ENCODE data around the gene PLXNC1. TPM values are rescaled to one million over a fixed set of nuclear protein-coding genes. Genes with fewer than 3 reads are reported as not detected.

The PLXNC1 gene
- total and polyA plus RNA-seq, 4 donors: 27.6 to 58.2 (median 42.1) TPM

DNA sequence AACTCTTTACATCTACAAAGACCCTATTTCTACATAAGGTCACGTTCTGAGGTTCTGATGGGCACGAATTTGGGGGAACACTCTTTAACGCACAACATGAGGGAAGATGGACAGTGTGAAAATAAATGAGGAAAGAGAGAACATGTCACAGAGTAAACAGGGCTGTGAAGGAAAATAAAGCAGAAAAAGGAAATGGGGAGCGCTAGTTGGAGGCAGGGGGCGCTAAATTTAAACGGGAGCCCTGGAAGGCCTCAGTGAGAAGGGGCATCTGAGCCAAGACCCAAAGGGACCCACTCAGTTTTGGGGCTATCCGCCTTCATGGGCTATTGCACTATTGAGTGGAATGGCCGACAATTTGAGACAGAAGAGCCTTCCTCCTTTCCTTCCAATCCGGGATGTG lies 50.5 kb downstream of the PLXNC1 start:
- 51% methylated on average over 6 of the region's 9 CpGs for WGBS (ENCODE audit: insufficient coverage)
- Histone ChIP-seq H3K4me3 (ENCODE audit: low read depth, low read length) (no peak overlapping the region), H3K27me3 (ENCODE audit: control insufficient read depth, insufficient read depth, low read length) (no peaks in the 10 kb centered on the region), H3K4me1 (ENCODE audit: control insufficient read depth, insufficient read depth, low read length) (no peaks in the 10 kb centered on the region), H3K27ac (ENCODE audit: low read depth, low read length) (no peak overlapping the region), H3K36me3 (ENCODE audit: control insufficient read depth, insufficient read depth, low read length) (peaks cover 5% of the 10 kb centered on the region), H3K9me3 (ENCODE audit: control insufficient read depth, insufficient read depth, low read length) (no peaks in the 10 kb centered on the region)
- no peak for DNase-seq (ENCODE audit: low read depth in 4 of 6, low spot score in 6 of 6)

DNA sequence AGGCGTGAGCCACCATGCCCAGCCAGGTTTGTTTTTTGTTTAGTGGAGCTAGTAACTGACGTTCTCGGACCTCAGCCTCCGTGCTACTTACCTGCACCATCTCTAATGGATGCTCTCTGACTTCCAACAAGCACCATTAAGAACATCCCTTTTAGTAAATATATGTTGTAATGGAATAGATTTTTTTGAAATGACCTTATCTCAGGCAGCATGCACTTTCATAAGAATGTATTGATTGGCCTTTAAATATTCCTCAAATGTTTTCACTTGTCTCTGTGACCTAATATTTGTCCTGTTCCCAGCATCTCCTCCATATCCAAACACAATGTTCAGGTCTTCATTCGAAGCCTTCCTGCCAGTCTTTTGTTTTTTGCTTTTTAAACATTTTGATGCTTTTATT lies 51.7 kb downstream of the PLXNC1 start:
- H3K4me1 ChIP-seq (ENCODE audit: control insufficient read depth, insufficient read depth, low read length): no peaks in the 10 kb centered on the region
- no peaks in the 10 kb centered on the region for H3K9me3 ChIP-seq (ENCODE audit: control insufficient read depth, insufficient read depth, low read length)
- DNase-seq (ENCODE audit: low read depth in 4 of 6, low spot score in 6 of 6): no peak
- no peaks in the 10 kb centered on the region for H3K27me3 ChIP-seq (ENCODE audit: control insufficient read depth, insufficient read depth, low read length)
- 100% methylated on average over 1 of the region's 5 CpGs for WGBS (ENCODE audit: insufficient coverage)
- no peak overlapping the region for H3K27ac ChIP-seq (ENCODE audit: low read depth, low read length)
- H3K4me3 ChIP-seq (ENCODE audit: low read depth, low read length): no peak overlapping the region
- peaks cover 5% of the 10 kb centered on the region for H3K36me3 ChIP-seq (ENCODE audit: control insufficient read depth, insufficient read depth, low read length)

DNA sequence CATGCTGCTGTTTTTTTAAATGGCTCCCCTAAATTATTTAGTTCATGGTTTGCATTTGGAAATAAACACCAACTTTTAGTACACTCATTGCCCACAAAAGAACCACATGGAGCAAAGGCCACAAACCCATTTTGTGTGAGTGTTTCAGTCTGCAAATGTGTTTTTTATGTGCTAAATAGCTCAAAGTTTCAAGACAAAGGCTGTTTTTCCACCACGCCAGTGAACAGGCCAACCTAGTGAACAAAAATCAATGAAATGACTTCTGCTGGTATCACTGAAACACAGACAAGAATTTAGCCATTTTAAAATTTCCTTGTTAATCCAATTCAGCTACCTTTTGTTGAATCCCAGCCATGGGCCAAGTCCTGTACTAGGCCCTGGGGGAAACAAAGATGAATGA lies 52.3 kb downstream of the PLXNC1 start:
- Histone ChIP-seq H3K27ac (ENCODE audit: low read depth, low read length) (no peak overlapping the region), H3K4me1 (ENCODE audit: control insufficient read depth, insufficient read depth, low read length) (no peaks in the 10 kb centered on the region), H3K4me3 (ENCODE audit: low read depth, low read length) (no peak overlapping the region), H3K27me3 (ENCODE audit: control insufficient read depth, insufficient read depth, low read length) (no peaks in the 10 kb centered on the region), H3K9me3 (ENCODE audit: control insufficient read depth, insufficient read depth, low read length) (no peaks in the 10 kb centered on the region), H3K36me3 (ENCODE audit: control insufficient read depth, insufficient read depth, low read length) (peaks cover 5% of the 10 kb centered on the region)
- DNase-seq (ENCODE audit: low read depth in 4 of 6, low spot score in 6 of 6): no peak
- no CpG with 5 or more reads among the region's 1 CpG for WGBS (ENCODE audit: insufficient coverage)

DNA sequence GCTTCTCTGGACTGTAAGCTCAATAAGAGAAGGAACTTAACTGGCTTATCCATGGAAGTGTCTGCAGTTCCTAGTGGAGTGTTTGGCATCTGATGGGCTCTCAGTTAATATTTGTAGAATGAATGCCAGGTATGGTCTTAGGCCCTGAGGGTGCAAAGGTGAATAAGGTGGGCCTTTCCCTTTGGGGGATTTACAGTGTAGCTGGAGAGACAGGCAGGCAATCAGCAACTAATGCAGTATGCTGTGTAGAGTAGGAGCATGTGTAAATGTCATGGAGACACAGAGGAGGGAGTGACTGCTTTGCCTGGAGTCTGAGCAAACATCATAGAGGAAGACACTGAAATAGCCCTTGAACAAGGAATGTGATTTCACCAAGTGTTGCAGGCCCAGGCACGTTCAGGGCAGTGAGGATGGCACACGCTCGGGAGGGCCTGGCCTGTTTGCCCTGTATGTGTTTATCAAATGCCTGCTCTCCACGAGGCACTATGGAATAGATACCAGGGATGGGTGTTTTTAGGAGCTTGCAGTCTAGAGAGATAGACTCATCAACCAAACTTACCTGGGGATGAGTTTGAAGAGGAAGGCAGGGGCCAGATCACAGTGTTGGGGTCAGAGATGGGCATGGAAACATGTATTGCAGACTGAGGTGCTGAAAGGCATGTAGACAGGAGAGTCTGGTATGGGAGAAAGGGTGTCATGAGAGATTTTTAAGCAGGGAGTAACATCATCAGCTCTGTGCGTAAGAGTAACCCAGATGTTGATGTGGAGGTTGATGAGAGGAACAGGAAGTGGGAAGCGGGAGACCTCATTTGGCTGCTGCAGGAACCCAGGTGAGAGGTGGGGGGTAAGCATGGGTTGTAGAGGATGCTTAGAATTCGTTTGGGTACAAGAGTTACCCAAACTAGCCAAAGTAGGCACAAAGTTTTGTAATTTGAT lies 54.1 kb downstream of the PLXNC1 start:
- Histone ChIP-seq H3K9me3 (ENCODE audit: control insufficient read depth, insufficient read depth, low read length) (no peaks in the 10 kb centered on the region), H3K4me1 (ENCODE audit: control insufficient read depth, insufficient read depth, low read length) (no peaks in the 10 kb centered on the region), H3K27ac (ENCODE audit: low read depth, low read length) (no peak overlapping the region), H3K36me3 (ENCODE audit: control insufficient read depth, insufficient read depth, low read length) (peaks cover 5% of the 10 kb centered on the region), H3K4me3 (ENCODE audit: low read depth, low read length) (no peak overlapping the region), H3K27me3 (ENCODE audit: control insufficient read depth, insufficient read depth, low read length) (no peaks in the 10 kb centered on the region)
- WGBS (ENCODE audit: insufficient coverage): 97% methylated on average over 2 of the region's 7 CpGs
- no peak for DNase-seq (ENCODE audit: low read depth in 4 of 6, low spot score in 6 of 6)

DNA sequence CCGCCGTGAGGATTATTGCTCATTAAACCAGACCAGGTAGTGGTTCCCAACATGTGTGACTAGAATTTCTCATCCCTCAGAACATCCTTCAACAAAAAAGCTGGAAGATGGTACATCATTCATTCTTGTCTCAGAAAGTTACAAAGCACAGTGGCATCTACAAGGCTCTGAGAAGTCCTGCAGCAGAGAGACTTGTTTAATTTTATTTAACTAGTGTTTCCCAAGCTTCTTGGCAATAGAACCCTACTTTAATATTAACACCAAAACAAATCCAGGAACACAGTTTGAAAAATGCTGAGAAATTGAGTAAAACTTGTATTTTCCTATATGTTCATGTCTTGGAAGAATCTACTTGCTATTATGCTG lies 54.8 kb downstream of the PLXNC1 start:
- Histone ChIP-seq H3K4me1 (ENCODE audit: control insufficient read depth, insufficient read depth, low read length) (no peaks in the 10 kb centered on the region), H3K9me3 (ENCODE audit: control insufficient read depth, insufficient read depth, low read length) (no peaks in the 10 kb centered on the region), H3K27ac (ENCODE audit: low read depth, low read length) (no peak overlapping the region), H3K27me3 (ENCODE audit: control insufficient read depth, insufficient read depth, low read length) (no peaks in the 10 kb centered on the region), H3K4me3 (ENCODE audit: low read depth, low read length) (no peak overlapping the region), H3K36me3 (ENCODE audit: control insufficient read depth, insufficient read depth, low read length) (peaks cover 5% of the 10 kb centered on the region)
- no CpG with 5 or more reads among the region's 2 CpGs for WGBS (ENCODE audit: insufficient coverage)
- no peak for DNase-seq (ENCODE audit: low read depth in 4 of 6, low spot score in 6 of 6)

DNA sequence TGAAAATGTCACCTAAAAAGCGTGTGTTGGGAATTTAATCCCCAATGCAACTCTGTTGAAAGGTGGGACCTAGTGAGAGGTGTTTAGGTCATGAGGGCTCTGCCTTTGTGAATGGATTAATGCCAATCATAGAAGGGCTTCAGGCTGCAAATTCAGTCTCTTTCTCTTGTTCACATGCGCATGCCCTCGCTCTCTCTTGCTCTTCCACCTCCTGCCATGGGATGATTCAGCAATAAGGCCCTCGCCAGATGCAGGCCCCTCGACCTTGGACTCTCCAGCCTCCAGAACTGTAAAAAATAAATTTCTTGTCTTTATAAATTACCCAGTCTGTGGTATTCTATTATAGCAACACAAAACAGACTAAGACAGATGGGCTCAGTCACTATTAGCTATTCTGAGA lies 55.4 kb downstream of the PLXNC1 start:
- Histone ChIP-seq H3K4me1 (ENCODE audit: control insufficient read depth, insufficient read depth, low read length) (no peaks in the 10 kb centered on the region), H3K36me3 (ENCODE audit: control insufficient read depth, insufficient read depth, low read length) (peaks cover 5% of the 10 kb centered on the region)
- no peak for DNase-seq (ENCODE audit: low read depth in 4 of 6, low spot score in 6 of 6)

DNA sequence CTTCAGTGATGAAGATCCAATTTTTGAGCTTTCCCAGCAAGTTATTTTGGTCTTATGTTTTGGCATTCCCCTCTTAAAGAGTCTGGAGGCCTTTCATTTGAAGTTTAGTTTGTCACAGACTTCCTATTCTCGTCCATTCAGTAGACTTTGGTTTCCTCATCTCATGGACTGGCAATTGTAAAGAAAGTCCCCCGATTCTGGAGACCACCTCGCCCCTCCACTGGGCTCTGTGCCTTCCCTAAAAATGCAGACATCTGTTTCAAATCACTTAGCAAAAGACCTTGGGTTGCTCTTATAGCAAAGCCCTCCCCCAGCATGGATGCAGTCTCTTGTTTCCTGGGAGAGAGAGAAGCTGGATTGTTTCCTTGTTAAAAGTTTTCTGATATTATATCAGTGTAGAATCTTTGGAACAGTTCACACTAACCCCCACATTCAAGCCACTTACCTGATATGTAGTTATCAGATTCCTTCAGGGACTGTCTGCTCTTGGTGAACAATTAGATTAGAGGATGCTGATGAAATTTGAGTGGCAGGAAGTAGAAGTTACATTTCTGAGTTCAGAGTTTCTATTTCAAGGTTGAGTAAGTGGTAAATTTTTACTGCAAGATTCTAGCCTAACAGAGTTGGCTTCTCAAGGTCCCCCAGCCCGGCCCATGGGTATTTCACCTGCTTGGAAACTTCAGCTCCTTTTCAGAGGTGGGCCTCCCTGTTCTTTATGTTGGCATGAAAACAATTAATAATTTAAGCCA lies 56.3 kb downstream of the PLXNC1 start:
- Histone ChIP-seq H3K4me1 (ENCODE audit: control insufficient read depth, insufficient read depth, low read length) (no peaks in the 10 kb centered on the region), H3K4me3 (ENCODE audit: low read depth, low read length) (no peak overlapping the region), H3K36me3 (ENCODE audit: control insufficient read depth, insufficient read depth, low read length) (peaks cover 5% of the 10 kb centered on the region), H3K27me3 (ENCODE audit: control insufficient read depth, insufficient read depth, low read length) (no peaks in the 10 kb centered on the region), H3K27ac (ENCODE audit: low read depth, low read length) (no peak overlapping the region), H3K9me3 (ENCODE audit: control insufficient read depth, insufficient read depth, low read length) (no peaks in the 10 kb centered on the region)
- no peak for DNase-seq (ENCODE audit: low read depth in 4 of 6, low spot score in 6 of 6)
- 50% methylated on average over 3 of the region's 4 CpGs for WGBS (ENCODE audit: insufficient coverage)

More for the DNA sequence above, 55.4 kb downstream of the PLXNC1 start:
- H3K9me3 ChIP-seq (ENCODE audit: control insufficient read depth, insufficient read depth, low read length): no peaks in the 10 kb centered on the region
- no peaks in the 10 kb centered on the region for H3K27me3 ChIP-seq (ENCODE audit: control insufficient read depth, insufficient read depth, low read length)
- 100% methylated on average over 1 of the region's 5 CpGs for WGBS (ENCODE audit: insufficient coverage)
- no peak overlapping the region for H3K27ac ChIP-seq (ENCODE audit: low read depth, low read length)
- H3K4me3 ChIP-seq (ENCODE audit: low read depth, low read length): no peak overlapping the region

DNA sequence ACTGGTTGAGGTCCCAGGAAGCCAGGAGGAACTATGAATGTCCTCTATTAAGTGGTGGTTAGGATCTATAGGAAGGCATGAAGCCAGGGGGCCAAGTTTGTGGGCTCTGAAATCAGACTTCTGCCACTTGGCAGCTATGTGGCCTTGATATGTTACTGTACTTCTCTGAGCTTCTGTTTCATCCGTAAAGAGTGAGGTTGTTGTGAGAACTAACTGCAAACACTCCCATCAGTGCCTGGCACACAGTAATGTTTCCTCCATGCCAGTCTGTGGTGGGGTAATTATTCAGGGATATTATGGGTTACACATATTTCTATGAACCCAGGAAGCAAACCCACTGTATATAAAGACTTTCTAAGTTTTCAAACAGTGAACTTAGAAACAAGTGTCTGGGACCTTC lies 57.4 kb downstream of the PLXNC1 start:
- Histone ChIP-seq H3K27ac (ENCODE audit: low read depth, low read length) (no peak overlapping the region), H3K4me3 (ENCODE audit: low read depth, low read length) (no peak overlapping the region), H3K4me1 (ENCODE audit: control insufficient read depth, insufficient read depth, low read length) (no peaks in the 10 kb centered on the region), H3K9me3 (ENCODE audit: control insufficient read depth, insufficient read depth, low read length) (no peaks in the 10 kb centered on the region), H3K27me3 (ENCODE audit: control insufficient read depth, insufficient read depth, low read length) (no peaks in the 10 kb centered on the region), H3K36me3 (ENCODE audit: control insufficient read depth, insufficient read depth, low read length) (peaks cover 5% of the 10 kb centered on the region)
- WGBS (ENCODE audit: insufficient coverage): no CpG with 5 or more reads among the region's 1 CpG
- DNase-seq (ENCODE audit: low read depth in 4 of 6, low spot score in 6 of 6): no peak

DNA sequence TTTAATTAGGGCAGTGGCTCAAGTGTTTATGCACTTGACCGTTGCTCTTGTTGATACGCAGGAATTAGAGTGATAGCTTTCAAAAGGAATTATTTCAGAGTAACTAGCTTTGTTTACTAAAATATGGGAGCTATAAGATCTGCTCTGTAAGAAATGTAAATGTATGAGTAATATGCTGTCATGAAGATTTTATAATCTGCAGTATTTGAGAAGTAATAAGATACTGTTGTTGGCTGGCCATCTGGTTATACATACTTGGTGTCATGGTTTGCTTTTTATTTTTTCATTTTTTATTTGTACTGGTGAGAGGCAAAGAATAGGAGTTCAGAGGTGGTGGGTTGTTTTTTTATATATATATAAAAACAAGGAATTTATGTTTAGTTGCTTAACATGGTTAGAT lies 58.5 kb downstream of the PLXNC1 start:
- H3K36me3 ChIP-seq (ENCODE audit: control insufficient read depth, insufficient read depth, low read length): peaks cover 5% of the 10 kb centered on the region
- no peak overlapping the region for H3K27ac ChIP-seq (ENCODE audit: low read depth, low read length)
- WGBS (ENCODE audit: insufficient coverage): 100% methylated on average over 1 of the region's 2 CpGs
- H3K9me3 ChIP-seq (ENCODE audit: control insufficient read depth, insufficient read depth, low read length): no peaks in the 10 kb centered on the region
- H3K27me3 ChIP-seq (ENCODE audit: control insufficient read depth, insufficient read depth, low read length): no peaks in the 10 kb centered on the region
- H3K4me1 ChIP-seq (ENCODE audit: control insufficient read depth, insufficient read depth, low read length): no peaks in the 10 kb centered on the region
- H3K4me3 ChIP-seq (ENCODE audit: low read depth, low read length): no peak overlapping the region
- no peak for DNase-seq (ENCODE audit: low read depth in 4 of 6, low spot score in 6 of 6)

DNA sequence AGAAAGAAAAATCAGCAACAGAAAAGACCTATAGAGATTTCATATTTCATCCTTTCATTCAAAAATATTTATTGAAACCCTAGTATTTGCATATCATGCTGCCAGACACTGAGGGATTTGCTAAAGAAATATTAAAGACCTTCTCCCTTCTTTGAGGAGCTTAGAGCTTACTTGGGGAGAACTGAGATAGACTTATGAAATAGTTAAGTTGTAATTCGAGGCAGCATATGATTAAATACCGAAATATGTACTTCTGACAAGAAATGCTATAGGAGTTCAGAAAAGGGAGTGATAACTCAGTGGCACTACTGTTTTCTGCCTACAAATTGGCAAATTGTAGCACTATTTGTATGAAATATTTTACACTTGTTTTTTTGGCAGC lies 59.1 kb downstream of the PLXNC1 start:
- WGBS (ENCODE audit: insufficient coverage): 100% methylated on average over 1 of the region's 2 CpGs

More for the DNA sequence above, 59.1 kb downstream of the PLXNC1 start:
- H3K27me3 ChIP-seq (ENCODE audit: control insufficient read depth, insufficient read depth, low read length): no peaks in the 10 kb centered on the region
- peaks cover 4% of the 10 kb centered on the region for H3K36me3 ChIP-seq (ENCODE audit: control insufficient read depth, insufficient read depth, low read length)
- H3K4me3 ChIP-seq (ENCODE audit: low read depth, low read length): no peak overlapping the region
- H3K9me3 ChIP-seq (ENCODE audit: control insufficient read depth, insufficient read depth, low read length): no peaks in the 10 kb centered on the region
- no peak for DNase-seq (ENCODE audit: low read depth in 4 of 6, low spot score in 6 of 6)
- no peaks in the 10 kb centered on the region for H3K4me1 ChIP-seq (ENCODE audit: control insufficient read depth, insufficient read depth, low read length)
- H3K27ac ChIP-seq (ENCODE audit: low read depth, low read length): no peak overlapping the region

Measured in spinal cord (tissue), 10 donors.